ENCODE measurements around the gene CEP350. TPM values are rescaled to one million over a fixed set of nuclear protein-coding genes. Genes with fewer than 3 reads are reported as not detected.

The CEP350 gene
- polyA plus RNA-seq, 1 of the 3 experiments (the other 2 are of a cell fraction): 2.9 TPM

- TF ChIP-seq REST (IDR thresholded peaks at IDR 0.05; ENCODE audit: low read depth, low read length) (no peak), GABPA (IDR thresholded peaks at IDR 0.05; ENCODE audit: low read depth) (no peak), RXRA (IDR thresholded peaks at IDR 0.05; ENCODE audit: borderline replicate concordance, low read depth) (no peak), IRF3 (IDR thresholded peaks at IDR 0.05; ENCODE audit: low read depth, low read length) (no peak), MXI1 (IDR thresholded peaks at IDR 0.05; ENCODE audit: low read depth, low read length) (no peak), EZH2phosphoT487 (IDR thresholded peaks at IDR 0.05; ENCODE audit: borderline replicate concordance, low read depth) (no peak), RCOR1 (IDR thresholded peaks at IDR 0.05; ENCODE audit: low read length) (no peak)
Measured at GRCh38 chr1:179917601-179918429, 36.8 kb upstream of the CEP350 start (continued).

GRCh38 chr1:179921472-179921871, 33.1 kb upstream of the CEP350 start:
- Histone ChIP-seq H3K27ac (ENCODE audit: low read depth in 2 of 2, low read length in 1 of 2) (no peak overlapping the region), H3K9ac (no peak overlapping the region)
- TF ChIP-seq YY1 (IDR thresholded peaks at IDR 0.05; ENCODE audit: low read depth) (no peak), CHD2 (IDR thresholded peaks at IDR 0.05; ENCODE audit: low read length, partially characterized antibody) (no peak), NRF1 (IDR thresholded peaks at IDR 0.05; ENCODE audit: low read depth, low read length) (no peak), NFIC (IDR thresholded peaks at IDR 0.05; ENCODE audit: borderline replicate concordance) (no peak), RAD21 (IDR thresholded peaks at IDR 0.05; ENCODE audit: low read length) (no peak), POLR2AphosphoS5 (IDR thresholded peaks at IDR 0.05; ENCODE audit: low read depth, low read length) (no peak), USF2 (IDR thresholded peaks at IDR 0.05; ENCODE audit: borderline replicate concordance, low read depth, low read length) (no peak), IRF3 (IDR thresholded peaks at IDR 0.05; ENCODE audit: low read depth, low read length) (no peak), MXI1 (IDR thresholded peaks at IDR 0.05; ENCODE audit: low read depth, low read length) (no peak), REST (IDR thresholded peaks at IDR 0.05; ENCODE audit: low read depth, low read length) (no peak), EZH2phosphoT487 (IDR thresholded peaks at IDR 0.05; ENCODE audit: borderline replicate concordance, low read depth) (no peak), FOSL2 (IDR thresholded peaks at IDR 0.05; ENCODE audit: borderline replicate concordance, low read depth) (no peak), PBX3 (IDR thresholded peaks at IDR 0.05) (no peak), RCOR1 (IDR thresholded peaks at IDR 0.05; ENCODE audit: low read length) (no peak), JUND (IDR thresholded peaks at IDR 0.05) (no peak)

More at GRCh38 chr1:179921472-179921871, 33.1 kb upstream of the CEP350 start:
- ChIA-PET POLR2A (no interaction called here), CTCF (interaction anchor here (1.3 to 2.0 kb wide), 2 partner anchors 11 to 54 kb away, joined by 5 read pairs; no protein-coding TSS in a partner anchor)
- Histone ChIP-seq H3F3A (replicated peaks; ENCODE audit: insufficient read depth) (peaks cover 5% of the 10 kb centered on the region), H3K27me3 (ENCODE audit: insufficient read depth) (no peaks in the 10 kb centered on the region), H3K4me2 (no peak overlapping the region), H3K79me2 (ENCODE audit: insufficient read depth) (no peaks in the 10 kb centered on the region), H2AFZ (ENCODE audit: low read depth) (no peak overlapping the region), H3K9me3 (no peaks in the 10 kb centered on the region; the same call in 1 of the 2 replicates), H3K36me3 (replicated peaks in 1 of 2; ENCODE audit: control insufficient read depth in 1 of 2, insufficient read depth in 2 of 2, low read length in 1 of 2) (peaks cover 30 to 42% of the 10 kb centered on the region in 2 experiments), H3K4me1 (ENCODE audit: control insufficient read depth in 1 of 2, insufficient read depth in 2 of 2, low read depth in 1 of 2, low read length in 1 of 2) (no peaks in the 10 kb centered on the region; a peak in 2 of 4 replicates), H3K4me3 (ENCODE audit: low read depth in 2 of 2, low read length in 1 of 2) (no peak overlapping the region), H3K9me2 (no peaks in the 10 kb centered on the region), H4K20me1 (ENCODE audit: insufficient read depth) (no peaks in the 10 kb centered on the region)
- no peak for DNase-seq
- WGBS (ENCODE audit: low lambda C conversion rate): 96% methylated on average over 1 of the region's 1 CpG

All from SK-N-SH (cell line).